Gastroesophageal sphincter (tissue), 3 donors: ENCODE data around the gene LMF1.

Experiments used
- CTCF ChIP-seq, 4 experiments: fragments of 200-600 bp in 2 of 4; fragments of 450-650 bp in 2 of 4; sonication (generic) in 1 of 4; IDR thresholded peaks; one replicate each; pipeline ENCODE4 v1.5.1; 2017 to 2019; ENCODE audit warnings: antibody characterized with exemption in 4 of 4, mild to moderate bottlenecking in 2 of 4, moderate library complexity in 2 of 4
- POLR2AphosphoS5 ChIP-seq: sonication (generic); formaldehyde crosslinking; IDR thresholded peaks from one replicate; pipeline ENCODE4 v1.6.1; 2017; ENCODE audit warnings: antibody characterized with exemption

GRCh38 chr16:931171-931570 lies 39.6 kb downstream of the LMF1 start:
- TF ChIP-seq CTCF (IDR thresholded peaks at IDR 0.05) (no peak), POLR2AphosphoS5 (no peak)
